HepG2 (cell line): ENCODE results near the gene CCL17. TPM values are rescaled to one million over a fixed set of nuclear protein-coding genes. Genes with fewer than 3 reads are reported as not detected.

Experiments
- CC2D1A ChIP-seq: sonication (generic); formaldehyde crosslinking; IDR thresholded peaks from 2 replicates; pipeline ENCODE4 v1.8.1; 2023; ENCODE audit warnings: mild to moderate bottlenecking, missing genetic modification reagents
- HOXA5 ChIP-seq: sonication (generic); formaldehyde crosslinking; IDR thresholded peaks from 2 replicates; pipeline ENCODE4 v1.4.0; 2020; ENCODE audit warnings: missing genetic modification reagents
- JUND ChIP-seq: sonication (generic); formaldehyde crosslinking; IDR thresholded peaks from 2 replicates; pipeline ENCODE4 v1.8.0; 2022; ENCODE audit warnings: mild to moderate bottlenecking, missing genetic modification reagents
- KDM6A ChIP-seq: IDR thresholded peaks from 2 replicates; pipeline ENCODE4 v1.6.1; 2016; ENCODE audit warnings: low read depth
- KLF12 ChIP-seq: sonication (generic); formaldehyde crosslinking; IDR thresholded peaks from 2 replicates; pipeline ENCODE4 v1.4.0; 2020; ENCODE audit warnings: missing genetic modification reagents, borderline replicate concordance
- KLF9 ChIP-seq: IDR thresholded peaks from 2 replicates; pipeline ENCODE4 v1.6.1; 2016; ENCODE audit warnings: low read depth
- LCORL ChIP-seq, 2 experiments: fragments of 450-650 bp in 1 of 2; sonication (generic) in 1 of 2; formaldehyde crosslinking in 1 of 2; IDR thresholded peaks; 2 replicates each; pipeline versions ENCODE4 v1.5.0 to v1.6.1; 2017 to 2020; ENCODE audit warnings: antibody characterized with exemption in 1 of 2, missing genetic modification reagents in 1 of 2
- MIER2 ChIP-seq: IDR thresholded peaks from 2 replicates; pipeline ENCODE4 v1.6.1; 2016; ENCODE audit warnings: missing biosample characterization, missing genetic modification reagents
- PATZ1 ChIP-seq: sonication (generic); formaldehyde crosslinking; IDR thresholded peaks from 2 replicates; pipeline ENCODE4 v1.4.0; 2020; ENCODE audit warnings: missing genetic modification reagents
- RFXAP ChIP-seq: sonication (generic); formaldehyde crosslinking; IDR thresholded peaks from 2 replicates; pipeline ENCODE4 v1.4.0; 2020; ENCODE audit warnings: missing genetic modification reagents, borderline replicate concordance
- SOX5 ChIP-seq: IDR thresholded peaks from 2 replicates; pipeline ENCODE4 v1.6.1; 2016; ENCODE audit warnings: borderline replicate concordance
- ZBED4 ChIP-seq: sonication (generic); formaldehyde crosslinking; IDR thresholded peaks from 2 replicates; pipeline ENCODE4 v1.4.0; 2020; ENCODE audit warnings: missing genetic modification reagents, borderline replicate concordance
- ZEB1 ChIP-seq: IDR thresholded peaks from 2 replicates; pipeline ENCODE4 v1.6.1; 2012; ENCODE audit warnings: mild to moderate bottlenecking, low read depth, inconsistent platforms; ENCODE audit not compliant: insufficient replicate concordance
- ZNF160 ChIP-seq: sonication (generic); formaldehyde crosslinking; IDR thresholded peaks from 2 replicates; pipeline ENCODE4 v1.8.0; 2022; ENCODE audit warnings: mild to moderate bottlenecking, inconsistent platforms, missing genetic modification reagents
- ZNF556 ChIP-seq: sonication (generic); formaldehyde crosslinking; IDR thresholded peaks from 2 replicates; pipeline ENCODE4 v1.4.0; 2020; ENCODE audit warnings: mild to moderate bottlenecking, missing genetic modification reagents, borderline replicate concordance
- ZNF562 ChIP-seq: sonication (generic); formaldehyde crosslinking; IDR thresholded peaks from 2 replicates; pipeline ENCODE4 v1.8.0; 2022; ENCODE audit warnings: missing genetic modification reagents, borderline replicate concordance
- ZNF609 ChIP-seq: sonication (generic); formaldehyde crosslinking; IDR thresholded peaks from 2 replicates; pipeline ENCODE4 v1.4.0; 2020; ENCODE audit warnings: mild to moderate bottlenecking, missing genetic modification reagents, borderline replicate concordance
- ZNF740 ChIP-seq: sonication (generic); formaldehyde crosslinking; IDR thresholded peaks from 2 replicates; pipeline ENCODE4 v1.4.0; 2020; ENCODE audit warnings: missing genetic modification reagents
- polyA plus RNA-seq, 8 experiments: library from polyadenylated mRNA; depleted of rRNA in 3 of 8; stranded (reverse) in 7 of 8; unstranded in 1 of 8; fragments of >200 nt; fragmentation: Illumina TruSeq in 4 of 8; extraction: Trizol in 4 of 8; gene quantifications; 2 replicates each; pipeline versions ENCODE4 v1.2.1 to v1.2.3, GENCODE V29; 2011 to 2016; ENCODE audit warnings: low read depth in 4 of 8, missing spikeins in 1 of 8, mixed read lengths in 1 of 8; ENCODE audit not compliant: insufficient read depth in 1 of 8
- total RNA-seq, 5 experiments: library from RNA; depleted of rRNA; stranded (reverse); fragments of >200 nt; fragmentation: Illumina TruSeq; extraction: Trizol; gene quantifications; 2 replicates each; pipeline ENCODE4 v1.2.3, GENCODE V29; 2016; ENCODE audit warnings: low read depth in 1 of 5

The CCL17 gene
- total and polyA plus RNA-seq, 2 of the 13 experiments (the other 11 are each of a cell fraction or from before 2014, with no cell fraction given) = not detected

- peak; percentile 83 for TF ChIP-seq ZBED4 (CRISPR knock-in tag)
- TF ChIP-seq JUND (CRISPR knock-in tag) = peak; percentile 46
- TF ChIP-seq PATZ1 (CRISPR knock-in tag) = peak; percentile 90
- no peak; the same call in 1 of the 2 replicates for TF ChIP-seq HOXA5
- peak; percentile 94 for TF ChIP-seq ZNF556 (CRISPR knock-in tag)
- TF ChIP-seq ZNF740 = 0 out of 2 replicates have a peak, but pooled peaks have one; percentile 3
- TF ChIP-seq CC2D1A (CRISPR knock-in tag) = no peak
- TF ChIP-seq ZEB1 = peak; percentile 84
- peak; percentile 83; the same call in 1 of the 2 replicates for TF ChIP-seq KLF9 (CRISPR knock-in tag)
- peak; percentile 90; the same call in 1 of the 2 replicates for TF ChIP-seq KDM6A (CRISPR knock-in tag)
- TF ChIP-seq SOX5 (CRISPR knock-in tag) = 0 out of 2 replicates have a peak, but pooled peaks have one; percentile 35
- TF ChIP-seq RFXAP (CRISPR knock-in tag) = peak; percentile 92; the same call in 1 of the 2 replicates
- no peak; the same call in 1 of the 2 replicates for TF ChIP-seq ZNF609 (CRISPR knock-in tag)
- TF ChIP-seq MIER2 (CRISPR knock-in tag) = peak; percentile 72
- TF ChIP-seq ZNF562 = no peak
- TF ChIP-seq ZNF160 = no peak
- TF ChIP-seq LCORL (IDR thresholded peaks at IDR 0.05) = peak; percentile 77; the same call in 1 of the 2 replicates
- peak; percentile 99; the same call in 1 of the 2 replicates for TF ChIP-seq LCORL (CRISPR knock-in tag; IDR thresholded peaks at IDR 0.05)
- 0 out of 2 replicates have a peak, but pooled peaks have one; percentile 79 for TF ChIP-seq KLF12
Measured at GRCh38 chr16:57372372-57373116, 32.0 kb upstream of the CCL17 start, which contains the start of gene CX3CL1 (continued).
